MM.1S (cell line): ENCODE results near the gene OR52D1.

Experiments used
- CTCF ChIP-seq: fragments of 300-600 bp; sonication (generic); IDR thresholded peaks from 2 replicates; pipeline ENCODE4 v1.5.1; 2016; ENCODE audit warnings: antibody characterized with exemption, low read length, mixed read lengths
- EZH2 ChIP-seq: fragments of 300-600 bp; sonication (generic); optimal IDR thresholded peaks from 2 replicates; pipeline ENCODE3; 2017; ENCODE audit warnings: low read depth, mild to moderate bottlenecking, antibody characterized with exemption, low read length, mixed read lengths
- EZH2phosphoT487 ChIP-seq: fragments of 300-600 bp; sonication (generic); IDR thresholded peaks from 2 replicates; pipeline ENCODE4 v1.6.1; 2018; ENCODE audit warnings: antibody characterized with exemption, low read length

GRCh38 chr11:5531053-5531831, 42.8 kb downstream of the OR52D1 start:
- TF ChIP-seq CTCF (no peak), EZH2 (no peak), EZH2phosphoT487 (no peak)
